NB4 (cell line): ENCODE results near the gene MAP3K1.

ENCODE experiments used
- CTCF ChIP-seq: IDR thresholded peaks from one replicate; pipeline ENCODE4 v1.5.1; 2012; ENCODE audit warnings: low read depth, low read length
- POLR2A ChIP-seq: IDR thresholded peaks from 2 replicates; pipeline ENCODE4 v1.6.1; 2011; ENCODE audit warnings: mild to moderate bottlenecking; ENCODE audit not compliant: insufficient read length; ENCODE audit errors: extremely low read depth

- TF ChIP-seq POLR2A (no peak), CTCF (no peak)
These were observed 81.4 kb downstream of the MAP3K1 start for GRCh38 chr5:56896763-56897162.
